Heart left ventricle (tissue), 16 donors: ENCODE data around the gene DHX57. TPM values are rescaled to one million over a fixed set of nuclear protein-coding genes. Genes with fewer than 3 reads are reported as not detected.

Experiments used
- ATAC-seq, 4 donors: fragments of 200-7000 bp; cut with Tn5 transposase; one replicate each; pipeline ENCODE4 v1.9.1; 2020 to 2022; ENCODE audit warnings: moderate library complexity in 4 of 4, mild to moderate bottlenecking in 3 of 4, moderate number of reproducible peaks in 1 of 4
- DNase-seq, 5 donors: peaks; one replicate each; pipeline ENCODE4 v3.0.0-alpha.2; 2020
- H3K27ac ChIP-seq, 12 donors: fragments of 200-600 bp; sonication (generic) in 4 of 12; one replicate each; pipeline versions ENCODE4 v1.5.0 to v1.8.0; 2016 to 2022; ENCODE audit warnings: mild to moderate bottlenecking in 2 of 12
- H3K27me3 ChIP-seq, 9 donors: fragments of 200-600 bp; sonication (generic) in 2 of 9; one replicate each; pipeline versions ENCODE4 v1.5.1 to v1.8.0; 2016 to 2022; ENCODE audit warnings: mild to moderate bottlenecking in 3 of 9
- H3K36me3 ChIP-seq, 9 donors: fragments of 200-600 bp; sonication (generic) in 2 of 9; one replicate each; pipeline versions ENCODE4 v1.5.0 to v1.8.0; 2018 to 2022; ENCODE audit warnings: mild to moderate bottlenecking in 2 of 9
- H3K4me1 ChIP-seq, 12 donors: fragments of 200-600 bp; sonication (generic) in 4 of 12; one replicate each; pipeline versions ENCODE4 v1.5.0 to v1.8.0; 2016 to 2022; ENCODE audit warnings: mild to moderate bottlenecking in 3 of 12
- H3K4me3 ChIP-seq, 12 donors: fragments of 200-600 bp; sonication (generic) in 4 of 12; one replicate each; pipeline versions ENCODE4 v1.5.0 to v1.8.0; 2017 to 2022; ENCODE audit warnings: mild to moderate bottlenecking in 9 of 12, moderate library complexity in 4 of 12
- H3K9me3 ChIP-seq, 12 donors: fragments of 200-600 bp; sonication (generic) in 4 of 12; one replicate each; pipeline versions ENCODE4 v1.5.0 to v1.8.0; 2016 to 2022; ENCODE audit warnings: mild to moderate bottlenecking in 1 of 12
- CTCF ChIP-seq, 12 donors: fragments of 200-600 bp; sonication (generic) in 4 of 12; IDR thresholded peaks; one replicate each; pipeline versions ENCODE4 v1.5.0 to v1.8.0; 2018 to 2022; ENCODE audit warnings: antibody characterized with exemption in 12 of 12, mild to moderate bottlenecking in 5 of 12
- POLR2A ChIP-seq, 2 donors: fragments of 450-650 bp; IDR thresholded peaks; one replicate each; pipeline ENCODE4 v1.6.1; 2017; ENCODE audit warnings: antibody characterized with exemption in 2 of 2, mild to moderate bottlenecking in 2 of 2, moderate library complexity in 2 of 2
- WGBS, 4 donors: extraction: QIAGEN DNeasy Blood & Tissue Kit in 2 of 4; methylation state at CpG; one replicate each; pipeline versions ENCODE4 v1.1.5 to v1.1.7; 2013 to 2018; 5-methylcytosine and 5-hydroxymethylcytosine counted together
- intact Hi-C, 10 donors: fragments of 100-400 bp; cut with DNase I; formaldehyde crosslinking; loops; one replicate each; pipeline versions ENCODE4 v1.11.1 to v1.14.2; 2022
- polyA plus RNA-seq, 2 donors: library from polyadenylated mRNA; stranded (reverse); fragments of 200-250 nt; gene quantifications; one replicate each; pipeline ENCODE4 v1.2.3, GENCODE V29; 2013
- total RNA-seq, 9 donors: library from RNA; depleted of rRNA in 2 of 9; stranded (reverse); fragments of >200 nt in 2 of 9; fragmentation: NEBNext Ultra II Directional in 3 of 9; extraction: Animal tissue kit (Norgen Biotek cat#: 25700) in 3 of 9; gene quantifications; one replicate each; pipeline versions ENCODE4 v1.1.0 to v1.2.4, GENCODE V29; 2016 to 2023
- donor health status: ischemic (EF 13 %, LVEDD 7.1; RV severe dilation, severe dysfunction).
- donor health status: healthy with polysubstance abuse.
- donor health status: DM: no; HTN: yes; CAD: no.
- donor health status: DM: no; HTN: no; CAD: no.
- donor health status: ischemic (EF 25% LVEDD 6.9; RV normal size, moderate dysfunction).
- donor health status: ischemic (EF 25% LVEDD 5.7; RV mildly dilated, moderate dysfunction).
- donor health status: healthy.
- donor health status: DM: yes; HTN: yes; CAD: no.
- donor health status: ischemic (EF 35%, LVEDD 5.7; RV mildly dilated, moderate dysfunction).
- donor health status: nonischemic (EF 11% LVEDD 7.7; RV severe dilation, severe dysfunction).
- donor health status: DM: yes; HTN: yes; CAD: no.
- donor health status: PGD.
- donor health status: ischemic (EF 29% LVEDD 5.4; RV normal size, mild dysfunction).
- donor health status: nonischemic (EF 23%, LVEDD 6.1; RV moderate dilation, normal function).

Gene DHX57
- total and polyA plus RNA-seq, 11 donors = 4.1 to 15.0 (median 9.4) TPM

GRCh38 chr2:38751596-38752410 lies 123.9 kb downstream of the DHX57 start:
- H3K4me3 ChIP-seq = peak overlapping the region; percentile 61 to 98 (median 86)
- peak in 3 of 4 donors; percentile 3 to 7 (median 4) for ATAC-seq
- 30 to 35% (median 32%) methylated on average over 18 of the region's 18 CpGs for WGBS, 4 donors

DNA sequence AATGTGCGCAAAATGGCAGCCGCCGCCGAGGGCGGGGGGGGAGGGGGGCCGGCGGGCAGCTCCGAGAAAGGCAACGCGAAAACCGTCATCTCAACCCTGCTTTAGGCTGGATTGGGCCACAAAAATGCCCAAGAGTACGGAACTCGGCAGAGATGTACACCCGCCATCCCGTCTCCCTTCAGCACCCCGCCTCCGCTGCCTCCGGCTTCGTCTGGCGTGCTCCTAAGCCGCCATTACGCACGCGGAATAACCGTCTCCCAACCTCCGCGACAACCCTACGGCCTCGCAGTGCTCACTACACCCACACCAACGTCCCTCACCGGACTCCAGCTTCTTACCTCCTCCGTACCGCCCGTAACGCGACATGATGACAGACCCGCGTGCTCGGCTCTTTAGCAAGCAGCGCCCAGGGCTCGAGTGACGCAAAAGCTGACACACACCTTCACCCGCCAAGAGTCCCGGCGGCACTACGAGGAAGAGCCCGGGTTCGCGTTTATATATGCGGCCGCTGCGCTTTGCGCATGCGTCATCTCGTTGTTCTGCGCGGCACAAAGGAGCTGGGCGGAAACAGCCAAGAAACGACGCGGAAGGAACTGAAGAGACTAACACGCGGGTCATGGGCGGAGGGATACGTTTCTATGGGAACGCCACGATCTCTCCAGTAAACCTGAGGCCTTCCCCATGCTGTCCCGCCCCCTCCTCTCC lies 124.7 kb downstream of the DHX57 start, which contains the start of gene SRSF7:
Gene SRSF7, minus strand, starts transcription at position 471 of the 705 bp plus-strand sequence. Its CDS starts 105 bp downstream, at position 366.
- peak; percentile 86 to 100 for TF ChIP-seq POLR2A (IDR thresholded peaks at IDR 0.05)
- no peak for TF ChIP-seq CTCF (IDR thresholded peaks at IDR 0.05)
- WGBS, 4 donors = 0 to 1% (median 0%) methylated on average over 45 to 68 of the region's 68 CpGs
- Histone ChIP-seq H3K27ac (peak within 1 kb of the TSS; percentile 90 to 99 (median 98)), H3K4me1 (peaks cover 0 to 63% (median 38%) of the 10 kb centered on the region in 12 donors), H3K27me3 (no peaks in the 10 kb centered on the region), H3K36me3 (peaks cover 0 to 42% (median 35%) of the 10 kb centered on the region in 9 donors), H3K9me3 (no peaks in the 10 kb centered on the region), H3K4me3 (peak within 1 kb of the TSS; percentile 61 to 98 (median 86))
- intact Hi-C loops = loop anchor here in 1 of 10 donors (1.0 kb wide), 1 partner anchor 27 kb away; the partner anchor contains the start of gene GEMIN6
- DNase-seq (peak; percentile 97 to 98 (median 97)), ATAC-seq (peak; percentile 89 to 93 (median 90))

More at GRCh38 chr2:38751596-38752410, 123.9 kb downstream of the DHX57 start:
- H3K4me1 ChIP-seq = peaks cover 0 to 55% (median 34%) of the 10 kb centered on the region in 12 donors
- H3K27ac ChIP-seq = peak overlapping the region; percentile 90 to 99 (median 98)
- H3K9me3 ChIP-seq = no peaks in the 10 kb centered on the region
- no peaks in the 10 kb centered on the region for H3K27me3 ChIP-seq
- peaks cover 0 to 34% (median 27%) of the 10 kb centered on the region in 9 donors for H3K36me3 ChIP-seq
- intact Hi-C loops = loop anchor here in 1 of 10 donors (1.0 kb wide), 1 partner anchor 26 kb away; the partner anchor contains the start of gene GEMIN6
- TF ChIP-seq CTCF (IDR thresholded peaks at IDR 0.05) (no peak), POLR2A (IDR thresholded peaks at IDR 0.05) (no peak)
- no peak for DNase-seq

GRCh38 chr2:38750011-38750890 lies 125.5 kb downstream of the DHX57 start:
- TF ChIP-seq POLR2A (IDR thresholded peaks at IDR 0.05) (peak; percentile 40 to 60), CTCF (IDR thresholded peaks at IDR 0.05) (no peak)
- peaks cover 0 to 71% (median 38%) of the 10 kb centered on the region in 12 donors for H3K4me1 ChIP-seq
- H3K36me3 ChIP-seq = peaks cover 0 to 50% (median 43%) of the 10 kb centered on the region in 9 donors
- 0 to 1% (median 1%) methylated on average over 23 to 59 of the region's 59 CpGs for WGBS, 4 donors
- no peaks in the 10 kb centered on the region for H3K9me3 ChIP-seq
- DNase-seq = peak; percentile 68 to 79 (median 73)
- intact Hi-C loops = no loop called here
- peak overlapping the region; percentile 61 to 98 (median 86) for H3K4me3 ChIP-seq
- no peaks in the 10 kb centered on the region for H3K27me3 ChIP-seq
- peak overlapping the region; percentile 90 to 99 (median 98) for H3K27ac ChIP-seq
- peak; percentile 31 to 85 (median 76) for ATAC-seq
